Measurements from ENCODE around the gene CTCF. TPM values are rescaled to one million over a fixed set of nuclear protein-coding genes. Genes with fewer than 3 reads are reported as not detected.
A peak's percentile ranks its signal among the peaks of the same experiment; 100 is the strongest.

CTCF gene
- total and polyA plus RNA-seq, 10 donors: 24.4 to 67.7 (median 48.6) TPM

DNA sequence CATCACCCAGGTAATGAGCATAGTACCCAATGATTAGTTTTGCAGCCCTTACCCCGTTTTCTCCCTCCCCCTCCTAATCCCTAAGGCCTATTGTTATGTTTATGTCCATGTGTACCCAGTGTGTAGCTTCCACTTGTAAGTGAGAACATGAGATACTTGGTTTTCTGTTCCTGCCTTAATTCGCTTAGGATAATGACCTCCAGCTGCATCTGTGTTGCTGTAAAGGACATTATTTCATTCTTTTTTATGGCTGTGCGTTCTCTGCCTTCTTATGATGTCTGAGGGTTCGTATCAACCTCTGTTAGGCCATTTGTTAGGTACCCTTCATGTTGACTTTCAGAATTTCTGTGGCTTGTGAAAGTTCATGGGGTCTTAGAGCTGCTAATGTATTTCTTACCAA is 31.0 kb downstream of the CTCF start:
- H3K36me3 ChIP-seq: peaks cover 0 to 27% (median 12%) of the 10 kb centered on the region in 6 donors
- 89 to 98% (median 95%) methylated on average over 4 of the region's 4 CpGs for WGBS, 5 donors
- TF ChIP-seq POLR2AphosphoS5 (IDR thresholded peaks at IDR 0.05): no peak
- peaks cover 0 to 34% (median 2%) of the 10 kb centered on the region in 6 donors for H3K4me1 ChIP-seq
- H3K27me3 ChIP-seq (replicated peaks in 1 of 7): no peaks in the 10 kb centered on the region
- no peak for DNase-seq
- intact Hi-C loops (cut with DNase I; ENCODE audit: low total_unique reads): no loop called here
- H3K9me3 ChIP-seq: no peaks in the 10 kb centered on the region
- H3K4me3 ChIP-seq: no peak overlapping the region
- no peak overlapping the region for H3K27ac ChIP-seq

DNA sequence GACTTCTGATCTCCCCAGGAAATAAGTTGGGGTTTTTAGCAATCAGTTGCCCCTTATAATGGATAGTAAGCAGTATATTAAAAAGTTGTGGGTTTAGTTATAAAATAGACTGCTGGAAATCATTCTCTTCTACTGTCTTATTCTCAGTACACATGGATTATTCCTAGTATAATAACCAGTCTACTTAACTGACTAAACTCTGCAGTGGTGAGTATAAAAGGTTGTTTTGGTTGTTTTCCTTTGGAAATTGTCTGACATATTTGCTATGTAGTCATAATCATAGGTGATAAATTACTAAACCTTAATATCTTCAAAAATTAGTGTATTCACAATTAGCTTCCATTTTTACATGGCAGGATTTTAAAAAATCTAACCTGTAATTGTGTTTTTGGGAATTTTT is 31.4 kb downstream of the CTCF start:
- no peak for DNase-seq
- Histone ChIP-seq H3K4me1 (peaks cover 0 to 30% (median 2%) of the 10 kb centered on the region in 6 donors), H3K36me3 (peaks cover 0 to 30% (median 12%) of the 10 kb centered on the region in 6 donors), H3K27ac (no peak overlapping the region), H3K4me3 (no peak overlapping the region), H3K9me3 (no peaks in the 10 kb centered on the region), H3K27me3 (replicated peaks in 1 of 7) (no peaks in the 10 kb centered on the region)
- intact Hi-C loops (cut with DNase I; ENCODE audit: low total_unique reads): no loop called here
- TF ChIP-seq POLR2AphosphoS5 (IDR thresholded peaks at IDR 0.05) (no peak), POLR2A (IDR thresholded peaks at IDR 0.05) (no peak)
- TF ChIP-seq, protein P1, sequence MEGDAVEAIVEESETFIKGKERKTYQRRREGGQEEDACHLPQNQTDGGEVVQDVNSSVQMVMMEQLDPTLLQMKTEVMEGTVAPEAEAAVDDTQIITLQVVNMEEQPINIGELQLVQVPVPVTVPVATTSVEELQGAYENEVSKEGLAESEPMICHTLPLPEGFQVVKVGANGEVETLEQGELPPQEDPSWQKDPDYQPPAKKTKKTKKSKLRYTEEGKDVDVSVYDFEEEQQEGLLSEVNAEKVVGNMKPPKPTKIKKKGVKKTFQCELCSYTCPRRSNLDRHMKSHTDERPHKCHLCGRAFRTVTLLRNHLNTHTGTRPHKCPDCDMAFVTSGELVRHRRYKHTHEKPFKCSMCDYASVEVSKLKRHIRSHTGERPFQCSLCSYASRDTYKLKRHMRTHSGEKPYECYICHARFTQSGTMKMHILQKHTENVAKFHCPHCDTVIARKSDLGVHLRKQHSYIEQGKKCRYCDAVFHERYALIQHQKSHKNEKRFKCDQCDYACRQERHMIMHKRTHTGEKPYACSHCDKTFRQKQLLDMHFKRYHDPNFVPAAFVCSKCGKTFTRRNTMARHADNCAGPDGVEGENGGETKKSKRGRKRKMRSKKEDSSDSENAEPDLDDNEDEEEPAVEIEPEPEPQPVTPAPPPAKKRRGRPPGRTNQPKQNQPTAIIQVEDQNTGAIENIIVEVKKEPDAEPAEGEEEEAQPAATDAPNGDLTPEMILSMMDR (IDR thresholded peaks at IDR 0.05 in 8 of 11, conservative IDR thresholded peaks at IDR 0.05 in 3 of 11): no peak

DNA sequence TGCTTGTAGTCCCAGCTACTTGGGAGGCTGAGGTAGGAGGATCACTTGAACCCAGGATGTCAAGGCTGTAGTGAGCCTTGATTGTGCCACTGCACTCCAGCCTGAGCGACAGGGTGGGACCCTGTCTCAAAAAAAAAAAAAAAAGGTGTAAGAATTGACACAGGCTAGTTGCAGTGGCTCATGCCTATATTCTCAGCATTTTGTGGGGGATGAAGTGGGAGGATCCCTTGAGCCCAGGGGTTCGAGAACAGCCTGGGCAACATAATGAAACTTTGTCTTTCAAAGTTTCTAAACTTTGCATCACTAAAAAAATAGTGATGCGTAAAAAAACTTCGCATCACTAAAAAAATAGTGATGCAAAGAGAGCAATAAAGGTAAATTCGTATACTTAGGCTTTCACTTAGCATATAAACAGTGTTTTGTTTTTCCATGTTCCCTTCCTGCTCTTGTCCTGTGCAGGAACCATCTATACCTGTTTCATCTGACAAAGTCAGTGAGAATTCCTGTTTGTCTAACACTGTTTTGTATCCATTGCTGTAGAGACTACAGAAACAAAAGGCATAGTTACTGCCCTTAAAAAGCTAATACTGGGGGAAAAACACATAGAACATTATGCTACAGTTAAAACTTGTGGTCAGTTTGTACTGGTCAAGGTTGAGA is 32.1 kb downstream of the CTCF start:
- no peak for DNase-seq
- no peaks in the 10 kb centered on the region for H3K27me3 ChIP-seq (replicated peaks in 1 of 7)
- 75 to 94% (median 92%) methylated on average over 5 of the region's 5 CpGs for WGBS, 5 donors
- no peaks in the 10 kb centered on the region for H3K9me3 ChIP-seq
- peak overlapping the region in 1 of 8 donors; percentile 11 for H3K27ac ChIP-seq
- H3K4me3 ChIP-seq: no peak overlapping the region
- peaks cover 0 to 37% (median 12%) of the 10 kb centered on the region in 6 donors for H3K36me3 ChIP-seq
- peaks cover 0 to 28% (median 2%) of the 10 kb centered on the region in 6 donors for H3K4me1 ChIP-seq
- intact Hi-C loops (cut with DNase I; ENCODE audit: low total_unique reads): no loop called here
- TF ChIP-seq POLR2AphosphoS5 (IDR thresholded peaks at IDR 0.05): no peak
- TF ChIP-seq, protein P1 (IDR thresholded peaks at IDR 0.05 in 8 of 11, conservative IDR thresholded peaks at IDR 0.05 in 3 of 11): no peak
- no peak for TF ChIP-seq POLR2A (IDR thresholded peaks at IDR 0.05)

DNA sequence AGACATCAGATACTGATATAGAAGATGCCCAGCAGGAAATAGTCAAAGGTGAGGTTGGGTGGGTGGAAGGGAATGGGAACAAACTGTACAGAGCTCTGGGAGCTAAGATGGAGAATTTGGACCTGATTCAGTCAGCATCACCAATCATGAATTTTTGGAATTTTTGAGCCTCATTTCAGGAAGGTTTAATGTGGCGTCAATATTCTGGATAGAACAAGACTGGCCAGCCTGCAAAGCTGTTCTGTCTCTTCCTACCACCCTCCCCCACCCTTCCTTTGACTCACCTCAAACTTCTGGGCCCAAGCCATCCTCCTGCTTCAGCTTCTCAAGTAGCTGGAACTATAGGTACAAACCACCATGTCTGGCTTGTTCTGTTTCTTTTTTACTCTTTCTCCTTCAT is 32.6 kb downstream of the CTCF start:
- DNase-seq: no peak
- 87 to 100% (median 96%) methylated on average over 1 of the region's 1 CpG for WGBS, 5 donors

More for the DNA sequence above, 32.6 kb downstream of the CTCF start:
- TF ChIP-seq POLR2AphosphoS5 (IDR thresholded peaks at IDR 0.05) (no peak), POLR2A (IDR thresholded peaks at IDR 0.05) (no peak)
- TF ChIP-seq, protein P1 (IDR thresholded peaks at IDR 0.05 in 8 of 11, conservative IDR thresholded peaks at IDR 0.05 in 3 of 11): no peak
- H3K27me3 ChIP-seq (replicated peaks in 1 of 7): no peaks in the 10 kb centered on the region
- intact Hi-C loops (cut with DNase I; ENCODE audit: low total_unique reads): no loop called here
- H3K36me3 ChIP-seq: peaks cover 0 to 39% (median 12%) of the 10 kb centered on the region in 6 donors
- H3K9me3 ChIP-seq: no peaks in the 10 kb centered on the region
- H3K4me1 ChIP-seq: peaks cover 0 to 28% (median 2%) of the 10 kb centered on the region in 6 donors
- no peak overlapping the region for H3K4me3 ChIP-seq
- peak overlapping the region in 1 of 8 donors; percentile 11 for H3K27ac ChIP-seq

All from spleen (tissue), 11 donors.